ENCODE results near the gene OTOP2.

- no peak for TF ChIP-seq CTCF (conservative IDR thresholded peaks at IDR 0.05; ENCODE audit: low read depth, low read length)
- no peak for TF ChIP-seq EZH2 (IDR thresholded peaks at IDR 0.05; ENCODE audit: borderline replicate concordance, low read depth, low read length, poor library complexity, severe bottlenecking)
Observed at GRCh38 chr17:74971069-74971841, 47.2 kb downstream of the OTOP2 start.

Measured in A673 (cell line).